ENCODE results near the gene MLST8. TPM values are rescaled to one million over a fixed set of nuclear protein-coding genes. Genes with fewer than 3 reads are reported as not detected.

MLST8 gene
- total RNA-seq, 2 experiments from 2014 or later: 22.9 to 26.4 TPM

DNA sequence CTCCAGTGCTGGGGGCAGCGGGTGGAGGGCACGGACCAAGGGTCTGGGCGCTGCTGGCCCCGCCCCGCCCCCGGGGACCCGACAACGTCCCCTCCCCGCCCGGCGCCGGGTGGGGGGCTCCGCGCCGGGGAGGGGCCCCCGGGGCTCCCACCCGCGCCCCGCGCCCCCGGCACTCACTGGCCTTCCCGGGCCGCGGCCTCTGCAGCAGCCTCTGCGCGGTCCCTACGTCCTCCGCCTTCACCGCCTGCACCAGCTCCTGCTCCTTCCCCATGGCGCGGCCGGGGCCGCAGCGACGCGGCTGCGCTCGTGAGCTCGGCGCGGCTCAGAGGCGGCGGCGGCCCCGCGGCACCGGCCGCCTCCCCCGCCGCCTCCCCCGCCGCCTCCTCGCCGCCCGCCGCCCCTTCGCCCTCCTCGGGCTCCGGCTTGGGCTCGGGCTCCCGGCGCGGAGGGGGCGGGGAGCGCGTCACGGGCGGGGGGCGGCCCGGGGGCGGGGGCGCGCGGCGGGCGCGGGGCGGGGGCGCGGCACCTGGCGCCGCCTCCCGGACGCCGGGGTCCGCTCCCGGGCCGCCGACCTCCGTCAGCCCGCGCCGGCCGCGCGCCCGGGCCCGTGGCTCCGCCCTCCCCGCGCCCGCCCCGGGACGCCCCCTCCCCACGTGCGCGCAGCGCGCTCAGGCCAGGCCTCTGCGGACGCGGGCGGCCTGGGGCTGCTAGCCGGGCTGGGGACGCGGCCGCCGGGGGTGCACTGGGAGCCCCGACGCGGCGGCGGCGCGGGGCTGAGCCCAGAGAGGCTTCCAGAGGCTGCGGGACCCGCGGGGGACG, 8.9 kb upstream of the MLST8 start, which contains the start of gene CASKIN1:
TSS of gene CASKIN1 (minus strand) at position 444 of the 819 bp plus-strand sequence. CDS start at position 271, 173 bp downstream.
- intact Hi-C loops (cut with DNase I, micrococcal nuclease): loop anchor here in 1 of 2 experiments (5.0 to 10.0 kb wide), 3 partner anchors 138 to 291 kb away; partner anchors contain the start of gene CCNF
- Mint-ChIP-seq H3K36me3 (ENCODE audit: low read depth) (no peaks in the 10 kb centered on the region), H3K4me3 (peak within 1 kb of the TSS; percentile 30), H3K27me3 (peaks cover 27% of the 10 kb centered on the region), H3K4me1 (ENCODE audit: low read depth) (peaks cover 10% of the 10 kb centered on the region), H3K27ac (no peak within 1 kb of the TSS), H3K9me3 (no peaks in the 10 kb centered on the region)
- Histone ChIP-seq H3K27ac (ENCODE audit: low read depth in 1 of 2, low read length in 2 of 2) (no peak within 1 kb of the TSS), H3K36me3 (ENCODE audit: insufficient read depth, low read length) (no peaks in the 10 kb centered on the region), H3K9me3 (ENCODE audit: control insufficient read depth in 1 of 2, insufficient read depth in 1 of 2, low read length in 2 of 2) (peaks cover 0 to 16% of the 10 kb centered on the region in 2 experiments), H3K27me3 (ENCODE audit: control insufficient read depth in 1 of 2, insufficient read depth in 2 of 2, low read length in 2 of 2) (peaks cover 31% of the 10 kb centered on the region in 2 experiments), H3K4me1 (ENCODE audit: insufficient read depth, low read length) (peaks cover 20% of the 10 kb centered on the region), H3K4me3 (ENCODE audit: low read length) (no peak within 1 kb of the TSS)
- ChIA-PET POLR2A (interaction anchor here (0.7 to 2.4 kb wide), 2 partner anchors 18 kb away, joined by 3 to 11 read pairs; partner anchors contain the start of gene PGP), CTCF (no interaction called here)
- ATAC-seq (ENCODE audit: poor library complexity) (peak; percentile 50), DNase-seq (peak in 3 of 14 experiments; percentile 21 to 61 (median 58))
- no peak for TF ChIP-seq CTCF (IDR thresholded peaks at IDR 0.05)

DNA sequence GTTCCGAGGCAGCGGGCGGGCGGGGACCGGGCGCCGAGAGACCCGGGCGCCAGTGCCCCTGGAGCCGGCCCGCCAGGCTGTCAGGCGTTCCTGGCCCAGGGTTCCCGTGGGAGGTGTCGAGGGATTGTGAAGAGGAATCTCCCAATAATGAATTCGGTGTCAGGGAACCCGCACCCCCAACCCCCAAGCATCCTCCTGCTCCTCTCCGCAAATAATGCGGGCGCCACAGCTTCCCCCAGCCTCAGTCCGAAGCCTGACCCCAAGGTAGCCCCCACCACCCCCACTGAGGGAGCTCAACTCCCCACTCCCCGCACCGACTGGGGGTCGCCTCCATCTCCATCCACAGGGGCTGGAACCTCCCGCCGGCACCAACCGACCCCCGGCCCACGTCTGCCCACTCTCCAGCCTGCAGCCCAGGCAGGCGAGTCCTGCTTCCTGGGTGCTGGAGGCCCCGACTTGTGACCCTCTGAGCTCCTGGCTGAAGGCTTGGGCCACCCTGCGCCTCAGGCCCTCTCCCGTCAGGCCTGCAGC, 8.2 kb upstream of the MLST8 start:
- Mint-ChIP-seq H3K27ac (no peak overlapping the region), H3K9me3 (no peaks in the 10 kb centered on the region), H3K27me3 (peaks cover 27% of the 10 kb centered on the region), H3K4me3 (peak overlapping the region; percentile 30), H3K36me3 (ENCODE audit: low read depth) (no peaks in the 10 kb centered on the region), H3K4me1 (ENCODE audit: low read depth) (peaks cover 10% of the 10 kb centered on the region)
- ATAC-seq (ENCODE audit: poor library complexity) (no peak), DNase-seq (no peak)
- no peak overlapping the region for H3K27ac ChIP-seq (ENCODE audit: low read depth in 1 of 2, low read length in 2 of 2)
- peaks cover 20% of the 10 kb centered on the region for H3K4me1 ChIP-seq (ENCODE audit: insufficient read depth, low read length)
- CTCF ChIA-PET: no interaction called here
- H3K4me3 ChIP-seq (ENCODE audit: low read length): no peak overlapping the region
- H3K27me3 ChIP-seq (ENCODE audit: control insufficient read depth in 1 of 2, insufficient read depth in 2 of 2, low read length in 2 of 2): peaks cover 31% of the 10 kb centered on the region in 2 experiments
- intact Hi-C loops (cut with DNase I, micrococcal nuclease): loop anchor here in 1 of 2 experiments (5.0 to 10.0 kb wide), 3 partner anchors 138 to 290 kb away; partner anchors contain the start of gene CCNF
- POLR2A ChIA-PET: interaction anchor here (0.7 kb wide), 1 partner anchor 18 kb away, joined by 3 read pairs; the partner anchor contains the start of gene PGP
- peaks cover 0 to 16% of the 10 kb centered on the region in 2 experiments for H3K9me3 ChIP-seq (ENCODE audit: control insufficient read depth in 1 of 2, insufficient read depth in 1 of 2, low read length in 2 of 2)
- H3K36me3 ChIP-seq (ENCODE audit: insufficient read depth, low read length): no peaks in the 10 kb centered on the region
- no peak for TF ChIP-seq CTCF (IDR thresholded peaks at IDR 0.05)

DNA sequence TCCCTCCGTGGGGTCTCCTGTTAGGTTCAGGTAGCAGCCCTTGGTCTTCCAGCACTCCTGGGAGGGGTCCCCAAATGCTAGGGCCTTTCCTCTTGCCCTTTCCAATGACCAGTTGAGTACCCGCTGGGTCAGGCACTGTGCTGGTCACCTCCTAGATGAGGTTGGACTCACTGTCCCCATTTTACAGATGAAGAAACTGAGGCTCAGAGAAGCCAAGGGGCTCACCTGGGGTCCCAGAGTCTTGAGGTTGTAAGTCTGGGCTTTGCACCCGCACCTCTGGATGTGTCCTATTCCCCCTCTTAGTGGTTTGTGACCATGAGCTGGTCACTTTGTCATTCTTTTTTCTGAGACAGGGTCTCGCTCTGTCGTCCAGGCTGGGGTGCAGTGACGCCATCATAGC, 7.5 kb upstream of the MLST8 start:
- POLR2A ChIA-PET: no interaction called here
- peak overlapping the region; percentile 60 for H3K4me3 Mint-ChIP-seq

More for the DNA sequence above, 7.5 kb upstream of the MLST8 start:
- CTCF ChIA-PET: no interaction called here
- Histone ChIP-seq H3K27ac (ENCODE audit: low read depth in 1 of 2, low read length in 2 of 2) (no peak overlapping the region), H3K9me3 (ENCODE audit: control insufficient read depth in 1 of 2, insufficient read depth in 1 of 2, low read length in 2 of 2) (peaks cover 0 to 16% of the 10 kb centered on the region in 2 experiments), H3K4me3 (ENCODE audit: low read length) (no peak overlapping the region), H3K27me3 (ENCODE audit: control insufficient read depth in 1 of 2, insufficient read depth in 2 of 2, low read length in 2 of 2) (peaks cover 31% of the 10 kb centered on the region in 2 experiments), H3K36me3 (ENCODE audit: insufficient read depth, low read length) (no peaks in the 10 kb centered on the region), H3K4me1 (ENCODE audit: insufficient read depth, low read length) (peaks cover 20% of the 10 kb centered on the region)
- Mint-ChIP-seq H3K9me3 (no peaks in the 10 kb centered on the region), H3K27ac (no peak overlapping the region), H3K27me3 (peaks cover 27% of the 10 kb centered on the region), H3K36me3 (ENCODE audit: low read depth) (no peaks in the 10 kb centered on the region), H3K4me1 (ENCODE audit: low read depth) (peaks cover 10% of the 10 kb centered on the region)
- intact Hi-C loops (cut with DNase I, micrococcal nuclease): loop anchor here in 1 of 2 experiments (5.0 to 10.0 kb wide), 3 partner anchors 137 to 290 kb away; partner anchors contain the start of gene CCNF
- no peak for TF ChIP-seq CTCF (IDR thresholded peaks at IDR 0.05)
- ATAC-seq (ENCODE audit: poor library complexity): no peak
- DNase-seq: no peak
